ENCODE measurements around the gene SARS1.

The SARS1 gene

DNA sequence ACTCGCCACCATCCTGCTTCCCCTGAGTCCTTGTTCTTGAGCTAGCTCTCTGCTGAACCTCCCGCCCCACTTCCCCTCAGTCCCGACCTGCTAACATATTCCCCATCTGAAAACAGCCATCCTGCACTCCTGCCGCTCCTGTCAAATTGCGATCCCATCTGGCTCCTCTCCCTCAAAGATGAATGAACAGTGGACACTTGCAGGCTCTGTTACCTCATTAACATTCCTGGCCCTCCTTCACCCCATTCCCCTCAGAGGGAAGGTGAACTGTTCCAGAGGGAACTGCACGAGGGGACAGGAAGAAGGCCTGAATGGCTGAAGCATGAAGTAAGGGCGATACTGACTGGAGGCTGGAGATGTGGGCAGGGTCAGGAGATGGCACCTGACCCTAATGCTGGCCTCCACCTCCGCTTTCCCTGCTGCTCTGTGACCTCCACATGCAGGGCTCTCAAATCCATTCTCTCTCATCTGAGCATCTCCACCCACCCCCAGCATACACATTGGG, 28.2 kb downstream of the SARS1 start:
- Histone ChIP-seq H3K4me3 (replicated peaks; ENCODE audit: insufficient read depth, low read length) (no peak overlapping the region), H3K27me3 (ENCODE audit: insufficient read depth, poor library complexity, severe bottlenecking) (no peaks in the 10 kb centered on the region), H3K27ac (replicated peaks) (no peak overlapping the region)
- TF ChIP-seq GABPA (IDR thresholded peaks at IDR 0.05; ENCODE audit: low read depth) = no peak
- TF ChIP-seq, protein P1, sequence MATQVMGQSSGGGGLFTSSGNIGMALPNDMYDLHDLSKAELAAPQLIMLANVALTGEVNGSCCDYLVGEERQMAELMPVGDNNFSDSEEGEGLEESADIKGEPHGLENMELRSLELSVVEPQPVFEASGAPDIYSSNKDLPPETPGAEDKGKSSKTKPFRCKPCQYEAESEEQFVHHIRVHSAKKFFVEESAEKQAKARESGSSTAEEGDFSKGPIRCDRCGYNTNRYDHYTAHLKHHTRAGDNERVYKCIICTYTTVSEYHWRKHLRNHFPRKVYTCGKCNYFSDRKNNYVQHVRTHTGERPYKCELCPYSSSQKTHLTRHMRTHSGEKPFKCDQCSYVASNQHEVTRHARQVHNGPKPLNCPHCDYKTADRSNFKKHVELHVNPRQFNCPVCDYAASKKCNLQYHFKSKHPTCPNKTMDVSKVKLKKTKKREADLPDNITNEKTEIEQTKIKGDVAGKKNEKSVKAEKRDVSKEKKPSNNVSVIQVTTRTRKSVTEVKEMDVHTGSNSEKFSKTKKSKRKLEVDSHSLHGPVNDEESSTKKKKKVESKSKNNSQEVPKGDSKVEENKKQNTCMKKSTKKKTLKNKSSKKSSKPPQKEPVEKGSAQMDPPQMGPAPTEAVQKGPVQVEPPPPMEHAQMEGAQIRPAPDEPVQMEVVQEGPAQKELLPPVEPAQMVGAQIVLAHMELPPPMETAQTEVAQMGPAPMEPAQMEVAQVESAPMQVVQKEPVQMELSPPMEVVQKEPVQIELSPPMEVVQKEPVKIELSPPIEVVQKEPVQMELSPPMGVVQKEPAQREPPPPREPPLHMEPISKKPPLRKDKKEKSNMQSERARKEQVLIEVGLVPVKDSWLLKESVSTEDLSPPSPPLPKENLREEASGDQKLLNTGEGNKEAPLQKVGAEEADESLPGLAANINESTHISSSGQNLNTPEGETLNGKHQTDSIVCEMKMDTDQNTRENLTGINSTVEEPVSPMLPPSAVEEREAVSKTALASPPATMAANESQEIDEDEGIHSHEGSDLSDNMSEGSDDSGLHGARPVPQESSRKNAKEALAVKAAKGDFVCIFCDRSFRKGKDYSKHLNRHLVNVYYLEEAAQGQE (IDR thresholded peaks at IDR 0.05; ENCODE audit: insufficient replicate concordance, low read depth) = no peak
- TF ChIP-seq, protein P2, sequence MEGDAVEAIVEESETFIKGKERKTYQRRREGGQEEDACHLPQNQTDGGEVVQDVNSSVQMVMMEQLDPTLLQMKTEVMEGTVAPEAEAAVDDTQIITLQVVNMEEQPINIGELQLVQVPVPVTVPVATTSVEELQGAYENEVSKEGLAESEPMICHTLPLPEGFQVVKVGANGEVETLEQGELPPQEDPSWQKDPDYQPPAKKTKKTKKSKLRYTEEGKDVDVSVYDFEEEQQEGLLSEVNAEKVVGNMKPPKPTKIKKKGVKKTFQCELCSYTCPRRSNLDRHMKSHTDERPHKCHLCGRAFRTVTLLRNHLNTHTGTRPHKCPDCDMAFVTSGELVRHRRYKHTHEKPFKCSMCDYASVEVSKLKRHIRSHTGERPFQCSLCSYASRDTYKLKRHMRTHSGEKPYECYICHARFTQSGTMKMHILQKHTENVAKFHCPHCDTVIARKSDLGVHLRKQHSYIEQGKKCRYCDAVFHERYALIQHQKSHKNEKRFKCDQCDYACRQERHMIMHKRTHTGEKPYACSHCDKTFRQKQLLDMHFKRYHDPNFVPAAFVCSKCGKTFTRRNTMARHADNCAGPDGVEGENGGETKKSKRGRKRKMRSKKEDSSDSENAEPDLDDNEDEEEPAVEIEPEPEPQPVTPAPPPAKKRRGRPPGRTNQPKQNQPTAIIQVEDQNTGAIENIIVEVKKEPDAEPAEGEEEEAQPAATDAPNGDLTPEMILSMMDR (IDR thresholded peaks at IDR 0.05; ENCODE audit: insufficient read depth, low read length) = no peak
- DNase-seq (ENCODE audit: low read depth in 1 of 2, low spot score in 1 of 2) = no peak

DNA sequence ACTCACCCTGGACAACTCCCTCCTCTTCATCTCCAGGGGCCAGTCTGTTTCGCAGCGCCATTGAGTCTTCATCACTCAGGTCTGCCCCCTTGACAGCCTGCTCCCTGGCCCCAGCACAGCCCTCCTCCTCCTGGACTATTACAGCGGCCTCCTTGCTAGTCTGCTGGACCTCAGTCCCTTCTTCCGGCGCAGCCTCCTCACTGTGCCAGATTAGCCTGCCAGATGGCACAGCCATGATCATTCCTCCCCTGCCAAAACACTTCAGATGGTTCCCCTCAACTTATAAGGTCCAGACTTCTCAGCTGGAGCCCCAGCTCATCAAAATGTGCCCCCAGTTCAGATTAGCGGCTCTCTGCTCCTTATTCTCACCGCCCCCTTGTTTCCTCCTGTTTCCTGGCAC, 28.7 kb downstream of the SARS1 start:
- Histone ChIP-seq H3K27me3 (ENCODE audit: insufficient read depth, poor library complexity, severe bottlenecking) (no peaks in the 10 kb centered on the region), H3K27ac (replicated peaks) (no peak overlapping the region), H3K4me3 (replicated peaks; ENCODE audit: insufficient read depth, low read length) (no peak overlapping the region)
- no peak for TF ChIP-seq GABPA (IDR thresholded peaks at IDR 0.05; ENCODE audit: low read depth)
- no peak for TF ChIP-seq SPI1 (IDR thresholded peaks at IDR 0.05; ENCODE audit: borderline replicate concordance, low read depth)
- TF ChIP-seq POLR2AphosphoS5 (IDR thresholded peaks at IDR 0.05; ENCODE audit: low read depth) = no peak
- TF ChIP-seq, protein P1 (IDR thresholded peaks at IDR 0.05; ENCODE audit: insufficient replicate concordance, low read depth) = no peak
- TF ChIP-seq, protein P2 (IDR thresholded peaks at IDR 0.05; ENCODE audit: insufficient read depth, low read length) = no peak
- no peak for DNase-seq (ENCODE audit: low read depth in 1 of 2, low spot score in 1 of 2)

DNA sequence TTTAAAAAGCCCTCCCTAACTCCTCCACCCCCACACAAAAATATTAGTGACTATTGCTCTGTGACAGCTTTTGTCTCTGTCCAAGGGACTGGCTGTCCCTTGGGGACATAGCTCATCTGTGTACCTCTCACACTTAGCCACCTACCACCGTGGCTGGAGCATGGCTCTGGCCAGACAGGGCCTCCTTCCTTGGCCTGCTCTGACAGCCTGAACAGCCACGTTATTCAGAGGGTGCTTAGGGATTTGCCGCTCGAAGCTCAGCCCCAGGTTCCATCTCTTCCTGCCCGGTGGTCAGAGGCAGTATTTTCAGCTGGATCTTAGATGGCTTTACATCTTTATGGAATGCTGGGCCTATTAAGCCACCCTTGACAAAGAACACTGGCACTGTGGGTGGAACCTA, 29.5 kb downstream of the SARS1 start:
- Histone ChIP-seq H3K4me3 (replicated peaks; ENCODE audit: insufficient read depth, low read length) (no peak overlapping the region), H3K27ac (replicated peaks) (no peak overlapping the region), H3K27me3 (ENCODE audit: insufficient read depth, poor library complexity, severe bottlenecking) (no peaks in the 10 kb centered on the region)
- no peak for DNase-seq (ENCODE audit: low read depth in 1 of 2, low spot score in 1 of 2)
- TF ChIP-seq POLR2AphosphoS5 (IDR thresholded peaks at IDR 0.05; ENCODE audit: low read depth) = no peak
- TF ChIP-seq, protein P2 (IDR thresholded peaks at IDR 0.05; ENCODE audit: insufficient read depth, low read length) = no peak
- TF ChIP-seq GABPA (IDR thresholded peaks at IDR 0.05; ENCODE audit: low read depth) = no peak
- TF ChIP-seq, protein P1 (IDR thresholded peaks at IDR 0.05; ENCODE audit: insufficient replicate concordance, low read depth) = no peak
- TF ChIP-seq SPI1 (IDR thresholded peaks at IDR 0.05; ENCODE audit: borderline replicate concordance, low read depth) = no peak

Measured in HL-60 (cell line).